HG03457 (cell line): ENCODE measurements around the gene KNDC1.
"Not testable (repeated sequence)": the region's sequence is repeated elsewhere in the genome, so short reads cannot be mapped to it uniquely, and the experiment has no call there.

Experiments used
- ATAC-seq: cut with Tn5 transposase; IDR thresholded peaks from one replicate; pipeline ENCODE4 v1.9.1; 2021; ENCODE audit warnings: moderate number of reproducible peaks; ENCODE audit not compliant: unreplicated experiment

KNDC1 gene

DNA sequence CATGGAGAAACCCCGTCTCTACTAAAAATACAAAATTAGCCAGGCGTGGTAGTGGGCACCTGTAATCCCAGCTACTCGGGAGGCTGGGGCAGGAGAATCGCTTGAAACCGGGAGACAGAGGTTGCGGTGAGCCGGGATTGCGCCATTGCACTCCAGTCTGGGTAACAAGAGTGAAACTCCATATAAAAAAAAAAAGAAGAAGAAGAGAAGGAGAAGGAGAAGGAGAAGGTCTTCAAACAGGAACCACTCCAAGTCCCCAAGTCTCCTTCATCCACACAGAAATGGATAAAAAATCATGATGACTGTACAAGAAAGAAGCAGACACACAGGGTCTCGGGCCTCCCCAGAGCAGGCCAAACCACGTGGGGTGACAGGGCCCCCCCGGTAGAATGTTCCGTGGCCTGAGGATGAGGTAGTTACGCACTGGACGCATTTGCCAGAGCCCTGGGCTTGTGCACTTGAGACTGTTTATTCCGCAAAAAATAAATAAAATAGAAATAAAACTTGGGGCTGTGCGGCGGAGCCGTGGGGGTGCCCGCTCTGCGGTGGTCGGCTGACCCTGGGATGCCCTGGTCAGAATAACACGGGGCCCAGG lies 93.4 kb downstream of the KNDC1 start:
- ATAC-seq: no peak

DNA sequence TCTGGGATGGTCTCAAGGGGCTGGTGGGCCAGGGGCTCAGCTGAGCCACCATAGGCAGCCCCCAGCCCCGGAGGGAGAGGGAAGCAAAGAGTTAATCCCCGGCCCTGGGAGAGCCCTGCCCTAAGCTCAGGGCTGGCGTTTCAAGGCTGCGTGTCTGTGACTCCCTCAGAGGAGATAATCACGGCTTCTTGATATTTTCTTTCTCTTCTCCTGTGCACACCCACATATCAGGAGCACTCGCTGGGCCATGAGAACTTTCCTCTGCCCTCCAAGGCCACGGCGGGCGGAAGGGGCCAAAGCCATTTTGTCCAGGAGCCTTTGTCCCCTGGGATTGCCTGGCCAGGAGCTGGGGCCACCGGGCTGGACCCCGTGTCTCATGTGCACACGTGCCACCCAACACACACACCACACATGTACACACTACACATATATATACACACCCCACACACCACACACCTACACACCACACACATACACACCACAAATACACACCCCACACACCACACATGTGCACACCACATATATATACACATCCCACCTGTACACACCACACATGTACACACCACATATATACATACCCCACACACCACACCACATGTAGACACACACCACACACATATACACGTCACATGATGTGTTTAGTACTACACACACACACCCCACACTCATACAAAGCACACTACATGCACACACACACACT lies 94.6 kb downstream of the KNDC1 start:
- no peak for ATAC-seq

DNA sequence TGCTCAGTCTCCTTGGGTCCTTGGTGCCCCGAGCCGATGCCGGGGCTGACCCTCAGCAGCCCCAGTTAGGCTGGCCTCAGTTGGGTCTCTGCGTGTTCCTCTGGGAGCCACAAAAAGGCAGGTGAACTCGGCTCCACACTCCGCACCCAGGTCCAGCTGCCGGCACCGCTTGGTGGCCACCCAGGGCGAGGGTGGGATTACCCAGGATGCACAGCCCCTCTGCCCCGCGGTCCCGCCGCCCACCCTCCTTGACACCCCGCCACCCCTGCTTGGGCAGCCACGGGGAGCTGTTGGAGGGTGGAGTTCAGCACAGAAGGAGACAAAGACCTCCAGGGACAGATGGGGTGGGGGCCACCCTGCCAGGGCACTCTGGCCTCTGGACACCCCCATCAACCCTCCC lies 95.3 kb downstream of the KNDC1 start:
- ATAC-seq: no peak

DNA sequence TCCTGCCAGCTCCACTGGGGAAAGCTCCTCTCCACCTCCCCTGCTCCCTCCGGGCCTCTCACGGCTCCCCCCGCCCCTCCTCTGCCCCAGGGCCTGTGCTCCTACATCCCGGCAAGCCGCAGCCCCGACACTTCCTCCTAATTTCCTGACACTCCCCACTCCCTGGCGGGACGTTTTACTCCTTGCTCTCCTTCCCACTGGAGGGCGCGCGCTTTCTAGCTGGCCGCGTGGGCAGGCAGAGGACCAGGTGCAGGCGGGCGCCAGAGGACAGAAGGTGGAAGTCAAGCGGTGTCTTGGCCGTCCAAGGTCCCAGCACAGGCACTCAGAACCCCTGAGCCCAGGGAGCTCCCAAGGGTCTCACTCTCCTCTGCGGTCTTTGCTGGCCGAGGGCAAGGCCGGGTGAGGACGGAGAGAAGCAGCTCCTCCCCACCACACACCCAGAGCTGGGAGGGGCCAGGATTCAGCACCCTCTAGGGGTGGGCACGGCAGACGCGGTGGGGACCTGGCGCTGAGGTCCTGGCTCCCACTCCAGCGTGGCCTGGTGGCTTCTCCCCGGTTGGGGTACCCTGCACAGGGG lies 97.6 kb downstream of the KNDC1 start:
- no peak for ATAC-seq

DNA sequence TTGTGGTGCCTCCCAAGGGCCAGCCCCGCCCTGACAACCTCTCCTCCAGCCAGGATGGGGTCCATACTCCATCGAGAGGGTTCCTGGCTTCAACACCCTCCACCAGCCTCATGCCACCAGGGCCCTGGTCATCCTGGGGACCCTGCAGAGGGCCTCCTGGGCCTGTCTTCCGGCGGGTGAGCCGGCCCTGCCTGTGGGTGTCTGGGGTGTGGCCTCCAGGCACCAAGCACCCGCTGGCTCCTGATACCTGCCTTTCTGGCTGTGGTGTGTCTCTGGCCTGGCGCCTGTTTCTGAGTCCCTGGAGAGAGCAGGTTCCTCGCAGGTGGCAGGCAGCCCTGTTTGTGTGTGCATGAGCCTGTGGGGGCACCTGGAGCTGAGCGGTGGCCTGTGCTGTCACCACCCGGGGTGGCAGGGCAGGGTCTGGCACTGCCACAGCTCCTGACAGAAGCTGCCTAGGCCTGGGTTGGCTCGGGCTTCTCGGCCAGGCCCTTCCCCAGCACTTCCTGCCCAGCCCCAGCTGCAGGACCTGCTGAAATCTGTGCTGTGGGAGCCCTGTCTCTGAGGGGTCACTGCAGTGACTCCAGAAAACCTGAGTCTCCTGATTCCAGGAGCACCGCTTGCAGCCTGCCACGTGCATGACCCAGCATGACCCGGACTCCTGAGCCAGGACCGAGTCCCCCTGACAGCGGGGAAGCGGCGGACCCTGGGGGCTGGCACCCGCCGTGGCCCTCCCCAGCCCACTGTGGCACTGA lies 98.2 kb downstream of the KNDC1 start:
- ATAC-seq: no peak

DNA sequence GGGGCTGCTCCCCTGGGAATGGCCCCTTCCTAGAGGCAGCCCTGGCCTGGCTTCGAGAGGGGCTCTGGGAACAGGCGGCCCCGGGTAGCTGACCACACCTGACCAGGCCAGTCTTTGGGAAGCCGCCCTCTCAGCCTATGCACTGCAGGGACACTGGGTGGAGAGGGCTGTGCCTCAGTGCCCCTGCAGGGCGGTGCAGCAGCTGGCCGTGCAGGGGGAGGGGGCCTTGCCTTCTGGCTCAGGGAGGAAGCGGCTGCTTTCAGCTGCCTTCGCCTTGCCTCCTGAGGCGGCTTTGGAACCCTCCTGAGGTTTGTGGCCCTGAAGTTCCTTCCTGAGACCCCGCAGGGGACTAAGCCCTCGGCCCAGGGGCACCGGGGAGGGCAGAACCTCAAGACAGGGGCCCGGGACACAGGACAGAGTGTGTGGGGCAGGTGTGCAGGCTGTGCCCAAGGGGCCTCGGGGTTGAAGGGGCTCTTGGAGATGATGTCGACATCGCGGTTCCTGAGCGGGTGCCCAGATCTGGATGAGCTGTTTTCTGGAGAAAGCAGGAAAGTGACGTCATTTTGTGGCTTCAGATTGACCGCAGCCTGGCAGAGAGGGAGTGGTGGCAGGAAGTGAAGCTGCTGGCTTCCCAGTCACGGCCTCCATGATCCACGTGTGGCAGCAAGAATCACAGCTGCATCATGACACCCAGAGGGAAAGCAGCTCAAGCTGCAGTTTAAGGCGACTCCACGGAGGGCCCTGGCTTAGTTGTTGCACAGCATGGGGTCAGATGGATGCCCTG lies 99.0 kb downstream of the KNDC1 start:
- no peak for ATAC-seq

DNA sequence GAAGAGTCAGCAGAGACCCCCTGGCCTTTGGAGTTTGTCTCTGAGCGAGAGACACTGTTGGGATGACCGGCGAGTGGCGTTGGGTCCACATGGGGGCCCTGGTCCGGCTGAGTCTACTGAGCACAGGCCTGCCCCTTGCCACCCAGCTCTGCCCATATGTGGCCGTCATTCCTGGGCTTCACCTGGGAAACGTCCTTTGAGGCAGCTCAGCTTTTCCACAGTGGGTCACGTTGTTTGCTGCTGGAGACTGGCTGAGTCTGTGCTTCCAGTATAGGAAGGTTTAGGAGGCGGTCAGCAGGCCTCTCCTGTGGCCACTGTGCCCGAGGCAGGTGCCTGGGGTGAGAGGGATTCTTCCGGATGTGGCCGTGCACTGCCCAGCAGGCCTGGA lies 99.6 kb downstream of the KNDC1 start:
- ATAC-seq: no peak

DNA sequence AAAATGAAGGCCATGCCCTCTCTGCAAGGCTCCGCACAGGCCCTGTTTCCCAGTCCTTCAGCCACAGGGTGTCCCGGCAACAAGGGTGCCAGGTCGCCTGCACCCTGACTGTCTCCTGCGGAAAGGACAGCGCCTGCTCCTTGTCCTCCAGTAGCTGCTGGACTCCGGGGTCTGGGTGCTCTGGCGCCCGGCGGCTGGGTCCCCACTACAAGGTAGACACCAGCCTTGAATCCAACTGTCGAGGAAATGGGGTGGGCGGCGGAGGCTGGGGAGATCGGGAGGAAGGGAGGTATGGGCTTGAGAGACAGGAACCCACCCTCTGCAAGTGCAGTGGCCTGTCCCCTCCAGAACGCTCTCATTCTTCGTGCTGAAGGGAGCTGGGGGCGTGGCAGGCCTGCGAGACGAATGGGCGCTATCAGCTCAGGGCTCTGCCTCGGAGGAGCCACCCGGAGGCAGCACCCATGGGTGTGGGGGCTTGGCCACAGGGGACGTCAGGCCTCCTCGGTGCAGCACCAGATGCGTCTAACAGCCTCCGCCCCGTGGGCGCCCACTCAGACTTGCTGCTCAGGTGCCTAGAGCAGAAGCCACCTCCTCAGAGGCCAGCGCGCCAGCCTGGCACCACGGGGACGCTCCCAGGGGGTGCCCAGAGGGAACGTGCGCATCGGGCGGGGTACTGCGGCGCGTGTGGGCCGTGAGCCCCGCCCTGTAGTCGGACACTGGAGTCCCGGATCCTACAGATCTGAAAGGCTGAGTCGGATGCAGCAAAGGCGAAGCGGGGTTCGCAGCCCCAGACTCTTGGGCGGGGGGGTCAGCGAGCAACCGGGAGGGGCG lies 101.1 kb downstream of the KNDC1 start:
- ATAC-seq: peak; percentile 43

DNA sequence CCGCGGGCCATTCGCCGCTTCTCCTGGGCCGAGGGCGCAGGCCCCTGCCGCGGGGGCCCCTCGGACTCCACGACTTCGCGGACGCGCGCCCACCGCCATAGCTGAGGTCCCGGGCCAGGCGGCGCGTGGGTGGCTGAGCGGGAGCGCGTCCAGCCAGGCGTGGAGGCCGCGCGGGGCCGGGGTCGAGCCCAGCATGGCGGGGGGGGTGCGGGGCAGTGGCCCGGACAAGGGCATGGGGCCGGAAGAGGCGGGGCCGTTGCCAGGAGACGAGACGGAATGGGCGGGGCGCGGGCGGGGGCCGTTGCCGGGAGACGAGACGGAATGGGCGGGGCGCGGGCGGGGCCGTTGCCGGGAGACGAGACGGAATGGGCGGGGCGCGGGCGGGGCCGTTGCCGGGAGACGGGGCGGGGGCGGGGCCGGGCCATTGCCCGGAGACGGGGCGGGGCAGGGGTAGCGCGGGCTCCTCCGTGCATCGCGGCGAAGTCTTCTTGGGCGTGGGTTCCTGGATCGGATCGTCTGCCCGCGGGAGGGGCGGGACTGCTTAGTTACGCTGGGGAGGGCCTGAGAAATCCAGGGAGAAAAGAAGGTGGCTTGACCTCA lies 101.8 kb downstream of the KNDC1 start:
- peak; percentile 38 for ATAC-seq

DNA sequence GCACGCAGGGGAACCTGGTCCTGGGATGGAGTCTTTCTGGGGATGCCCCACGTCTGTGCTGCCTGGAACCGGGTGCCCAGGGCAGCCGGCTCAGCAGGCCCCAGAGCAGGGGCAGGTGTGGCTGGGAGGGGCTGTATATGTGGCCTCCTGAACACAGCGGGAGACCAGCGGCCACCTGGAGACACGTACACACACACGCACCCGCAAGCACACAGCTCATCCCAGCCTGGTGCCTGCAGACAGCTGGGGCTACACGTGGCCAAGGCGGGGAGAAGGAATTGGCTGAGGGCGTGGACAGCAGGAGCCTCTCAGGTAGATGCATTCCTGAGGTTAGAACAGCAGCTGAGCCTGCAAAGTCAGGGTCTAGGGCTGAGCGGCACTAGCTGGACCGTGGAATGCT lies 102.7 kb downstream of the KNDC1 start:
- ATAC-seq: no peak

DNA sequence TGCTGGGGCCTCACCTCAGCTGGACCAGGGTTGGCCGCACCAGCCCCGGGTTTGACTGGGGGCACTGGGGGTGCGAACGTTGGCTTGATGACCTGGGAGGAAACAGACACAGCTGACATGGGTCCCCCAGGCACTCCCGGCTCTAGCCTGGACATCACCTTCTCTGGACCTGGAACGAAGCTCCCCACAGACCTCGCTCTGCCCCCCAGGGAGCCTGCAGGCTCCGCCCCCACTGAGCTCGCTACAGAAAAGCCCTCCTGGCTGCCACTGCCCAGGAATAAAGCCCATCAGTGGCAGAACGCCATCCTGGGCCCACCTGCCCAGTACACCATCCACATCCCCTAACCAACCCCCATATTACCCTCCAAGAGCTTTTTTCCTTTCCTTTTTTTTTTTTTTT lies 103.7 kb downstream of the KNDC1 start:
- no peak for ATAC-seq

DNA sequence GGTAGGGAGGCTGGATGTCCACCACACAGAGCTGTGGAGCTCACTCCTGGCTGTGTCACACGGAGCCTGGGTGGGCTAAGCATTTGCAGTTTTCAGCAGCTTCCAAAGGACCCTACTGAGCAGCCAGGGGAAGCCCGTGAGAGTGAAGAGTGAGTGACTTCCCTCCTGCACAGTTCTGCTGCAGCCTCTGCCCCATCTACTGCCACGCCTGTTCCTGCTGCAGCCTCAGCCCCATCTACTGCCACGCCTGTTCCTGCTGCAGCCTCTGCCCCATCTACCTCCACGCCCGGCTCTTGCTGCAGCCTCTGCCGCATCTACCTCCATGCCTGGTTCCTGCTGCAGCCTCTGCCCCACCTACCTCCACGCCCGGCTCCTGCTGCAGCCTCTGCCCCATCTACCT lies 104.4 kb downstream of the KNDC1 start:
- ATAC-seq: no peak

DNA sequence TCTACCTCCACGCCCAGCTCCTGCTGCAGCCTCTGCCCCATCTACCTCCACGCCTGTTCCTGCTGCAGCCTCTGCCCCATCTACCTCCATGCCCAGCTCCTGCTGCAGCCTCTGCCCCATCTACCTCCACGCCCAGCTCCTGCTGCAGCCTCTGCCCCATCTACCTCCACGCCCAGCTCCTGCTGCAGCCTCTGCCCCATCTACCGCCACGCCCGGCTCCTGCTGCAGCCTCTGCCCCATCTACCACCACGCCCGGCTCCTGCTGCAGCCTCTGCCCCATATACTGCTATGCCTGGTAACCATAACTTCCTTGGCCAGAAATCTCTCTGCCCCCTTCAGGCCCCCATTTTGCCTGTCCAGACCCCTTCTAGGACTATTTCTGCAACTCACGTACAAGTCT lies 105.0 kb downstream of the KNDC1 start:
- ATAC-seq: not testable (repeated sequence)

DNA sequence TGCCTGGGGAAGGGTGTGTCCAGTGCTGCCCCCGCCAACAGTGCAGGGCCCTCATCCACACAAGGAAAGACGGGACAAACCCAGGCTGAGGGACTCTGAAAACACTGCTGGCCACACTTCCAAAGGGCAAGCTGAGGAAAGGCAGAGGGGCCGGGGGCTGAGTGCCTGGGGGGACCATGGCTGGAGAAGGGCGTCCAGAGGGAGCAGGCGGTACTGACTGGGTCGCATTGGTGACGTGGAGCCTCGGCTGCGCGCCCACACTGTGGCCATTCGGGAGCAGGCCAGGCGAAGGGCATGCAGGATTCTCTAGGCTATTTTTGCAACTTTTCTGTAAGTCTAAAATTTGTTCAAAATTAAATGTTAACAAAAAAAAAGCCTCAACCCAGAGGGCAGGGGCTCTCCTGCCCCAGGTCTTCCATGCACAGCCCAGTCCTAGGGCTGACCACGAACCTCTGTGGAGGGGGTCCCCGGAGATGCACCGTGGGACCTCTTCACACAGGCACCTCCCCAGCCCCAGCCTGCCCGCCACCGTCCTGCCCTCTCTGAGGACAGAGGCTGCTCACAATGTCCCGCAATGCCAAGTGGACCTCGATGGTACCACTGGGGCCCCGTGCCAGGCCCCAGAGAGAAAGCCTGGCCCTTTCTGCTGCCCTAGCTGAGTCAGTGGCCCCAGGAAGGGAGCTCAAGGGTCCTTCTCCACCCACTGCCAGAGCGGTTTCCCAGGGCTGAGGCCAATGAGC lies 106.2 kb downstream of the KNDC1 start:
- no peak for ATAC-seq

DNA sequence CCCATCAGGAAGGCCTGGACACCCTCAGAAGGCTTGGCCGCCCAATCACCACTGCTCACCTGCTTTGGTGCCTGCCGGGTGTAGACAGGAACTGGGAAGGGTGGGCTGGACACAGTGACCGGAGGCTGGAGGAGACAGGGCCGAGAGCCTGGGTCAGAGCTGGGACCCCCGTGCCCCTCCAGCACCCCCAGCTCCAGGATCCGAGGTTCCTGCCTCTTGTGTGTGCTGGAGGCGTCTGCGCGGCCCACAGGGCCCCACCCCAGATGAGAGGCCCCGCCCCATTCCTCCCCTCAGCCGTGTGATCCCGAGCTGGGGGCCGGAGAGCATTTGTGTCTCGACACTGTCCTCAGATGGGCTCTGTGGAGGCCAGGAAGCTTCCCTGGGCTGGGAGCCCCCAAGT lies 107.3 kb downstream of the KNDC1 start:
- no peak for ATAC-seq

DNA sequence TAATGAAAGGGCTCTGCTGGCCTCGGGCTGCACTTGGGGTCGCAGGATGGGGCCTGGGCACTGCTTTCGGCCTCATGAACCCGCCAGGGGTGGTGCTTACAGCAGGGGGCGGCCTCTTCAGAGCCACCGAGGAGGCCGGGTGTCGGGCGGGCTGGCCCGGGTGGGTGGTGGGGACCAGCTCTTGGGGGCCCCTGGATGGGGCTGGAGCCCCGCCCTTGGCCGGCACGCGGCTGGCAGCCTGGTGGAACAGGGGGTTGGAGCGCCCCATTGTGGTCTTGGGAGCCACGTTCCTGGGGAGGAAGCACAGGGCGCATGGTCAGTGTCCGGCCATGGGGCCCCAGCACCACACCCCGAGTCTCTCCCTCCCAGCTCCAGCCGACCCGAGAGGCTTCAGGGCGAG lies 107.8 kb downstream of the KNDC1 start:
- no peak for ATAC-seq

DNA sequence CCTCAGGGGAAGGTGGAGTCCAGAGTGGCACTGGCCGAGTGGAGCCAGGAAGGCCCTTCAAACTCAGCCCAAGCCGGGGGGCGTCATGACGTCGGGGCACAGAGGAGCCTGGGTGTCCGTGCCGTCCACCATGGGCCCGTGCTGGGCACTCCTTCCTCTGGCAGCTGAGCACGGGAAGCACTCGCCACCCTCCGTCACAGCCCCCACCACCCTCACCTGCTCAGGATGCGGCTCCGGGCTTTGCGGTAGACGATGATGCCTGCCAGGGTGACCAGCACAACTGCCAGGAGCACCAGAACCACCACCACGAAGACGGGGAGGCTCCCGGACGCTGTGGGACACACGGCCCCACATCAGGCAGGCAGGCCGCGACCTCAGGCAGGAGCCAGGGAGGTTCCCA lies 108.5 kb downstream of the KNDC1 start:
- no peak for ATAC-seq

DNA sequence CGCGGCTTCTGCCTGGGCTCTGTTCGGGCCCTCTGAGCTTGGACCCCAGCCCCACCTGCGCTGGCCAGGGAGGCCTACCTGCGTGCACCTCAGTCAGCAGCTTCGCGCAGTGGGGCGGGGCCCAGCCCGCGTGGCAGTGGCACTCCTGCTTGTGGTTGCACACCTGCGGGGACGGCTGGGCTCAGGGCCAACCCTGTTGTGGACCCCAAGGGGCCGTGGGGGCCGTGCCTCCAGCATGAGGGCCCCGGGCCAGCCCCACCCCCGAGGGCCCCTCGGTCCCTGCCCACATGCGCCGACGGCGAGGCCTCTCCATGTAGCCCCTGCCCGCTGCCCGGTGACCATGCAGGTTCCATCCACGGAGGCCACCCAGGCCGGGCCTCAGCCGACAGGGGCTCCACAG lies 109.3 kb downstream of the KNDC1 start:
- no peak for ATAC-seq

DNA sequence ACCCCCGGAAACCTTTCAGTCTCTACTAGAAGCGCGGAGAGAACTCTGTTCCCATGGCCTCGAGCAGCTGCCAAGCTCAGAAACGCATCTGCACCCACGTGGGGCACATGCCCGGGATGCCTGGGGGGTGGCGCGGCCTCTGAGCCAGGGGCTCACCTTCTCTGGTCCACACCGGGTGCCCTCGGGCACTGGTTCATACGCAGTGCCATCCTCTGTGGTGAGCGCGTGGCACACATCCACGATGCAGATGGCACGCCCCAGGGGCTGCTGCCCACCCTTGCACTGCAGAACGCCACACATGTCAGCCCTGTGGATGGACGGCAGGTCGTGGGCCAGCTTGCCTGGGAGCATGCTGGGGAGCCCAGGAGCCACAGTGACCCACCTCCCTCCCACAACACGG lies 110.2 kb downstream of the KNDC1 start:
- no peak for ATAC-seq
